Measurements from ENCODE around the gene NUTM2F.
"Not testable (repeated sequence)": the region's sequence is repeated elsewhere in the genome, so short reads cannot be mapped to it uniquely, and the experiment has no call there.

DNA sequence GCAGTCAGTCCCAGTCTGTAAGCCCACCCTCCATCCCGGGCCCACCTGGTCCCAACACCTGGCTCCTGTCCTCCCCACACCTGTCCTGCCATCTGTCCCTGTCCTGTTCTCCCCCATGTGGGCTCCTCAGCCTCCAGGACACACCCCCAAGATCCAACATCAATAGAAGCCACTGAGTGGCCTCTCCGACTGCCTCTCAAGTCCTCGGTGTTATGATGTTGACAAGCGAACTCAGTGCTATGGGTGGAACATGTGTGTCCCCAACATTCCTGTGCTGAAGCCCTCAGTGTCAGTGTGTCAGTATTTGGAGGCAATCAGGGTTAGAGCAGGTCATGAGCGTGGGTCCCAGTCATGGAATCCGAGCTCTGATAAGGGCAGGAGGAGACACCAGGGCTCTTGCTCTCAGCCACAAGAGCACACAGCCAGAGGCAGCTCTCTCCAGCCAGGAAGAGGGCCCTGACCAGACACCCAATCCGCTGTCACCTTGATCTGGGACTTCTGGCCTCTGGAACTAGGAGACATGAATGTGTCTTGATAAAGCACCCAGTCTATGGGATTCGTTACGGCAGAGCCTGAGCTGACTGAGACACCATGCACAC lies 6.0 kb downstream of the NUTM2F start:
- not testable (repeated sequence) for TF ChIP-seq EZH2phosphoT487 (IDR thresholded peaks at IDR 0.05; ENCODE audit: insufficient read depth, low read depth); EZH2 (IDR thresholded peaks at IDR 0.05; ENCODE audit: insufficient read depth, poor library complexity, severe bottlenecking)
